Ascending aorta (tissue), 2 donors: ENCODE data around the gene UBE2E3. TPM values are rescaled to one million over a fixed set of nuclear protein-coding genes. Genes with fewer than 3 reads are reported as not detected.

Experiments used
- DNase-seq, 2 donors: peaks; one replicate each; pipeline ENCODE4 v3.0.0-alpha.2; 2019; ENCODE audit warnings: low spot score in 2 of 2
- H3K27ac ChIP-seq, 2 donors: fragments of 200-600 bp; sonication (generic); one replicate each; pipeline ENCODE4 v1.5.1; 2016 to 2017; ENCODE audit warnings: mild to moderate bottlenecking in 1 of 2
- H3K27me3 ChIP-seq: fragments of 200-600 bp; sonication (generic); one replicate; pipeline ENCODE4 v1.5.1; 2017
- H3K36me3 ChIP-seq, 2 donors: fragments of 200-600 bp; sonication (generic); one replicate each; pipeline ENCODE4 v1.5.1; 2016
- H3K4me1 ChIP-seq, 2 donors: fragments of 200-600 bp; sonication (generic); one replicate each; pipeline ENCODE4 v1.5.1; 2016 to 2017; ENCODE audit warnings: mild to moderate bottlenecking in 1 of 2
- H3K4me3 ChIP-seq, 2 donors: fragments of 200-600 bp; sonication (generic); one replicate each; pipeline ENCODE4 v1.5.1; 2016 to 2017; ENCODE audit warnings: mild to moderate bottlenecking in 1 of 2
- H3K9me3 ChIP-seq, 2 donors: fragments of 200-600 bp; sonication (generic); one replicate each; pipeline ENCODE4 v1.5.1; 2016
- intact Hi-C: fragments of 100-400 bp; cut with DNase I; formaldehyde crosslinking; loops from one replicate; pipeline ENCODE4 v1.15.1; 2023
- total RNA-seq: library from RNA; depleted of rRNA; stranded (reverse); fragments of >200 nt; gene quantifications from one replicate; pipeline ENCODE4 v1.1.0, GENCODE V29; 2016
- TF ChIP-seq, protein P1 (sequence below), 3 experiments: fragments of 200-600 bp in 2 of 3; fragments of 450-650 bp in 1 of 3; sonication (generic) in 2 of 3; IDR thresholded peaks; one replicate each; pipeline ENCODE4 v1.5.1; 2016 to 2019; ENCODE audit warnings: antibody characterized with exemption in 3 of 3, mild to moderate bottlenecking in 1 of 3, moderate library complexity in 1 of 3

The UBE2E3 gene
- total RNA-seq, 1 donor from 2014 or later: 125 TPM

DNA sequence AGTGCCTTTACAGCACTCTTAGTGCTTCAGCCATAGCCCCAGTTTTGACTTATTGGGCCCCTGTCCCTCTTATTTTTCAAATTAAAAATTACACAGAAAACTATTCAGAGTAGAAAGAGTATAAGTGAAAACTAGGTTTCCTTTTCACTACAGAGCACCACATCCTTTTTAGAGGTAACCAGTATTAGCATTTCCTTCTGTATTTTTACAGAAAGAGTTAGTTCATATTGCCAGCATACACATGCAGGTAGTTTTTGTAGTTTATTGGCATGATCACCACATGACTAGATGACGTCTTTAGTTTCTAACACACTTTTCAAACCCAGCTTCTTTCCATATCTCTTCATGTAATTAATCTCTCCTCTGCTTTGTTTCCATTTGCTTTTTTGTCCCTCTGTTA lies 66.4 kb downstream of the UBE2E3 start:
- DNase-seq: no peak
- Histone ChIP-seq H3K4me1 (no peaks in the 10 kb centered on the region), H3K9me3 (no peaks in the 10 kb centered on the region), H3K4me3 (no peak overlapping the region), H3K27ac (no peak overlapping the region), H3K36me3 (no peaks in the 10 kb centered on the region), H3K27me3 (no peaks in the 10 kb centered on the region)
- intact Hi-C loops: no loop called here
- TF ChIP-seq, protein P1, sequence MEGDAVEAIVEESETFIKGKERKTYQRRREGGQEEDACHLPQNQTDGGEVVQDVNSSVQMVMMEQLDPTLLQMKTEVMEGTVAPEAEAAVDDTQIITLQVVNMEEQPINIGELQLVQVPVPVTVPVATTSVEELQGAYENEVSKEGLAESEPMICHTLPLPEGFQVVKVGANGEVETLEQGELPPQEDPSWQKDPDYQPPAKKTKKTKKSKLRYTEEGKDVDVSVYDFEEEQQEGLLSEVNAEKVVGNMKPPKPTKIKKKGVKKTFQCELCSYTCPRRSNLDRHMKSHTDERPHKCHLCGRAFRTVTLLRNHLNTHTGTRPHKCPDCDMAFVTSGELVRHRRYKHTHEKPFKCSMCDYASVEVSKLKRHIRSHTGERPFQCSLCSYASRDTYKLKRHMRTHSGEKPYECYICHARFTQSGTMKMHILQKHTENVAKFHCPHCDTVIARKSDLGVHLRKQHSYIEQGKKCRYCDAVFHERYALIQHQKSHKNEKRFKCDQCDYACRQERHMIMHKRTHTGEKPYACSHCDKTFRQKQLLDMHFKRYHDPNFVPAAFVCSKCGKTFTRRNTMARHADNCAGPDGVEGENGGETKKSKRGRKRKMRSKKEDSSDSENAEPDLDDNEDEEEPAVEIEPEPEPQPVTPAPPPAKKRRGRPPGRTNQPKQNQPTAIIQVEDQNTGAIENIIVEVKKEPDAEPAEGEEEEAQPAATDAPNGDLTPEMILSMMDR (IDR thresholded peaks at IDR 0.05): no peak

DNA sequence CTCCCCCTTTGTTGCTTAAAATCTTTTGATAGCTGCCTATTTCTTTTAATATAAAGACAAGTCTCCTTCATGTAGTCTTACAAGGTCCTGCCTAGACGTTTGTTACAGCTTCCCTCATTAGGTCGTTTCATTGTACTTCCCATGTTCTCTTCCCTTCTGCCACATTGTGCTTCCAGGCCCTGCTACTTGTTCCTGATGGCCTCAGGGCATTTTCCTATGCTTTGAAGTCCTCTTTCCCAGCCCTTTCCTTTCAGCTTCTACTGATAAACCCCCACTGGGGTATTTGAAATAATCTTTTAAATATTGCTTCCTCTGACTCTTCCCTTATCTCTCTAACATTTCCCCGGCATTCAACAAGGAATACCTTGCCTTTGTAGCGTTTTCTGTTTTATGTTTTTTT lies 67.4 kb downstream of the UBE2E3 start:
- TF ChIP-seq, protein P1 (IDR thresholded peaks at IDR 0.05): no peak
- Histone ChIP-seq H3K4me3 (no peak overlapping the region), H3K4me1 (no peaks in the 10 kb centered on the region), H3K9me3 (no peaks in the 10 kb centered on the region), H3K36me3 (no peaks in the 10 kb centered on the region), H3K27me3 (no peaks in the 10 kb centered on the region), H3K27ac (no peak overlapping the region)
- intact Hi-C loops: no loop called here
- DNase-seq: no peak

DNA sequence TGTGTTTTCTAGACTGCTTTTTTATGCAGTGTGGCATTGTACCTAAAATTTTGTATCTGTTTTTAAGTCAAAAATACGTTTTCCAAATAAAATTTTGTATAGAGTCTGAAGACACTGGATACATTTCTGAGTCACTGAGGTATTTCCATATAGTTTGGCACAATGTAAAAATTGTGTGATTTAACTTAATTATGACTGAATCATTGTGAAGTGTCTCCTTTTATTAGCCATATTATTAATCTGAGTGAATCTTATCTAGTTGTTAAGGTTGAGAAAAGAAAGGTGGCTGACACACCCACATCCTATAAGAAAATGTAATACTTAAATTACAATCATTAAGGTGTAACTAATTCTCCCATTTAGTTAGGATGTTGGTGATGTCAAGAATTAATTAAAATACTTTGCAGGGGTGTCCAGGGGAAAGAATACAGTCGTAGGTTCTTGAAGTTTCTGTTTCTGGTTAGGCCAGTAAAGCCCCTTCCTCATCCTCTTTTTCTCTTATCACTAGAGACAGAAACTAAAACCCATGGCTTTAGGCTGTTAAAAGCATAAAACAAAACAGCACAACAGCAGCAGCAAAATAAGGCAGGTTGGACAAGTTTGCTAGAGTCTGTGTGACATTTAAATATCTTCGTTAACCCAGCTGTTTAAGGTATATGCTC lies 71.6 kb downstream of the UBE2E3 start:
- Histone ChIP-seq H3K4me1 (no peaks in the 10 kb centered on the region), H3K36me3 (no peaks in the 10 kb centered on the region), H3K9me3 (no peaks in the 10 kb centered on the region), H3K27me3 (no peaks in the 10 kb centered on the region), H3K27ac (no peak overlapping the region), H3K4me3 (no peak overlapping the region)
- no peak for DNase-seq
- intact Hi-C loops: no loop called here
- TF ChIP-seq, protein P1 (IDR thresholded peaks at IDR 0.05): no peak

DNA sequence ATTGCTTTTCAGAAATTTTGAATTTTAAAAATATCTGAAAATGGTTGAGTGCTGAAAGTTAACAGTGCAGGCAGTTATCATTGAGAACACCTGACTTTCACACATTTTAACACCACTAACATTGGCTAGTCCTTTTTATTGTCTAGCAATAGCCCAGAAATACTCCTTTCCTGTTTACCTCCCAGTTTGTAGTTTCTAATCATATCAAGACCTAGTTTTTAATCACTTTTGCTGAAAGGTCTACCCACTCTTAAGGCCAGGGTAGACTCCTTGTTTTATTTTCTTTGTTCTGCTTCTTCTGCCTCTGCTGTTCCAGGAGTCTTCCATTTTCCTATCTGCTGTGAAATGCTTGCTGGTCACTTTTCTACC lies 72.1 kb downstream of the UBE2E3 start:
- no peak for DNase-seq
- H3K4me3 ChIP-seq: no peak overlapping the region
- intact Hi-C loops: no loop called here
- no peaks in the 10 kb centered on the region for H3K36me3 ChIP-seq
- H3K27ac ChIP-seq: no peak overlapping the region
- H3K27me3 ChIP-seq: no peaks in the 10 kb centered on the region
- H3K4me1 ChIP-seq: no peaks in the 10 kb centered on the region
- TF ChIP-seq, protein P1 (IDR thresholded peaks at IDR 0.05): no peak
- H3K9me3 ChIP-seq: no peaks in the 10 kb centered on the region

DNA sequence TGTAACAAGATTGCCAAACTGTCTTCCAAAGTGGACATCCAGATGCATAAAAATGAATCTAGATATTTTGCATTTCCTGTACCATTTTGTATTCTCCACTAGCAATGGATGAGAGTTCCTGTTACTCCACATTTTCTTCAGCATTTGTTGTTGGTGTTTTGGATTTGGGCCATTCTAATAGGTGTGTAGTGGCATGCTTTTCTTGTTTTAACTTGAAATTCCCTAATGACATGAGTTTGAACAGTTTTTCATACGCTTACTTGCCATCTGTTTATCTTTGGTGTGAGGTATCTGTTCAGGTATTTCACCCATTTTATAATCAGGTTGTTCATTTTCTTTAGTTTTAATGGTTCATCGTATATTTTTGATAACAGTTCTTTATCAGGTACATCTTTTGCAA lies 73.9 kb downstream of the UBE2E3 start:
- Histone ChIP-seq H3K9me3 (no peaks in the 10 kb centered on the region), H3K27ac (no peak overlapping the region), H3K4me3 (no peak overlapping the region), H3K27me3 (no peaks in the 10 kb centered on the region), H3K36me3 (no peaks in the 10 kb centered on the region), H3K4me1 (no peaks in the 10 kb centered on the region)
- TF ChIP-seq, protein P1 (IDR thresholded peaks at IDR 0.05): no peak
- DNase-seq: no peak
- intact Hi-C loops: no loop called here

DNA sequence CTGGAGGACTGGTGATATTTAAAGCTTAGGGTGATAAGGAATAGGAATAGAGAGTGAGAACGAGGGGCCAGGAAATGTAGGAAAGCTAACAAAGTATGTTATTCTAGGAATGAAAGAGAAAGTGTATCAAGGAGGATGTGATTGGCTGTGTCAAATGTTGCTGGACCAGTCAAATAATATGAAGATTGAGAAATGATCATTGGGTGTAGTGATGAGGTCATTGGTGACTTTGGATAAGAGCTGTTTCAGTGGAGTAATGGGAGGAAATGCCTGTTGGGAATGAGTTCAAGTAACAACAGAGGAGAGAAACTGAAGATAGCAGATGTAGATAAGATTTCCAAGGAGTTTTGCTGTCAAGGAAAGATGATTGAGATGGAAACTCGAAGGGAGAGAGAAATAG lies 74.4 kb downstream of the UBE2E3 start:
- TF ChIP-seq, protein P1 (IDR thresholded peaks at IDR 0.05): no peak
- H3K27me3 ChIP-seq: no peaks in the 10 kb centered on the region
- no peaks in the 10 kb centered on the region for H3K9me3 ChIP-seq
- intact Hi-C loops: no loop called here
- H3K27ac ChIP-seq: no peak overlapping the region
- no peaks in the 10 kb centered on the region for H3K36me3 ChIP-seq
- H3K4me1 ChIP-seq: no peaks in the 10 kb centered on the region
- H3K4me3 ChIP-seq: no peak overlapping the region
- no peak for DNase-seq
